ENCODE measurements around the gene ACMSD. TPM values are rescaled to one million over a fixed set of nuclear protein-coding genes. Genes with fewer than 3 reads are reported as not detected.
"Not testable (repeated sequence)": the region's sequence is repeated elsewhere in the genome, so short reads cannot be mapped to it uniquely, and the experiment has no call there.

The ACMSD gene
- total and polyA plus RNA-seq, 3 donors from 2014 or later: 0.25 TPM; not detected in 2

GRCh38 chr2:134892282-134893035 lies 54.0 kb downstream of the ACMSD start:
- WGBS, 2 donors: 93 to 100% methylated on average over 1 of the region's 1 CpG
- no peak overlapping the region for H3K27ac ChIP-seq
- DNase-seq: no peak
- H3K4me3 ChIP-seq: no peak overlapping the region
- no peaks in the 10 kb centered on the region for H3K27me3 ChIP-seq
- H3K9me3 ChIP-seq: no peaks in the 10 kb centered on the region
- H3K4me1 ChIP-seq: no peaks in the 10 kb centered on the region
- no peak for TF ChIP-seq CTCF (IDR thresholded peaks at IDR 0.05)
- TF ChIP-seq POLR2A (IDR thresholded peaks at IDR 0.05): no peak
- no peaks in the 10 kb centered on the region for H3K36me3 ChIP-seq (ENCODE audit: low read depth, missing control alignments)
- intact Hi-C loops (cut with DNase I; ENCODE audit: low total_unique reads): loop anchor here (10.0 kb wide), 1 partner anchor 428 kb away; no protein-coding TSS in a partner anchor

- TF ChIP-seq POLR2A (IDR thresholded peaks at IDR 0.05): no peak
- peak in 1 of 3 experiments; percentile 41 for TF ChIP-seq CTCF (IDR thresholded peaks at IDR 0.05)
- DNase-seq: no peak
- H3K36me3 ChIP-seq (ENCODE audit: low read depth, missing control alignments): no peaks in the 10 kb centered on the region
- H3K9me3 ChIP-seq: no peaks in the 10 kb centered on the region
- intact Hi-C loops (cut with DNase I; ENCODE audit: low total_unique reads): loop anchor here (10.0 kb wide), 1 partner anchor 433 kb away; no protein-coding TSS in a partner anchor
- no peaks in the 10 kb centered on the region for H3K4me1 ChIP-seq
- H3K4me3 ChIP-seq: no peak overlapping the region
- no peaks in the 10 kb centered on the region for H3K27me3 ChIP-seq
- no peak overlapping the region for H3K27ac ChIP-seq
Observed at GRCh38 chr2:134897932-134898331, 59.5 kb downstream of the ACMSD start.

GRCh38 chr2:134899204-134899603 lies 60.8 kb downstream of the ACMSD start:
- TF ChIP-seq CTCF (IDR thresholded peaks at IDR 0.05) (no peak), POLR2A (IDR thresholded peaks at IDR 0.05) (no peak)
- Histone ChIP-seq H3K4me3 (no peak overlapping the region), H3K9me3 (no peaks in the 10 kb centered on the region), H3K36me3 (ENCODE audit: low read depth, missing control alignments) (no peaks in the 10 kb centered on the region), H3K4me1 (no peaks in the 10 kb centered on the region), H3K27ac (no peak overlapping the region), H3K27me3 (no peaks in the 10 kb centered on the region)
- intact Hi-C loops (cut with DNase I; ENCODE audit: low total_unique reads): loop anchor here (10.0 kb wide), 1 partner anchor 434 kb away; no protein-coding TSS in a partner anchor
- no peak for DNase-seq

- H3K27ac ChIP-seq: no peak overlapping the region
- TF ChIP-seq POLR2A (IDR thresholded peaks at IDR 0.05): no peak
- no peak for TF ChIP-seq CTCF (IDR thresholded peaks at IDR 0.05)
- DNase-seq: no peak
- intact Hi-C loops (cut with DNase I; ENCODE audit: low total_unique reads): no loop called here
- no peak overlapping the region for H3K4me3 ChIP-seq
- no peaks in the 10 kb centered on the region for H3K4me1 ChIP-seq
- no peaks in the 10 kb centered on the region for H3K27me3 ChIP-seq
- no peaks in the 10 kb centered on the region for H3K9me3 ChIP-seq
- WGBS, 2 donors: 90 to 97% methylated on average over 1 of the region's 1 CpG
- H3K36me3 ChIP-seq (ENCODE audit: low read depth, missing control alignments): no peaks in the 10 kb centered on the region
Observed at GRCh38 chr2:134900151-134900550, 61.7 kb downstream of the ACMSD start.

- H3K36me3 ChIP-seq (ENCODE audit: low read depth, missing control alignments); H3K4me3 ChIP-seq; H3K9me3 ChIP-seq; H3K27me3 ChIP-seq; H3K27ac ChIP-seq; DNase-seq; H3K4me1 ChIP-seq; intact Hi-C loops (cut with DNase I; ENCODE audit: low total_unique reads): not testable (repeated sequence)
- 90 to 93% methylated on average over 13 of the region's 13 CpGs for WGBS, 2 donors
Observed at GRCh38 chr2:134903701-134904100, 65.3 kb downstream of the ACMSD start.

Measured in testis (tissue), 3 donors.